ENCODE results near the gene CCM2. TPM values are rescaled to one million over a fixed set of nuclear protein-coding genes. Genes with fewer than 3 reads are reported as not detected.

The CCM2 gene
- total and polyA plus RNA-seq, 2 of the 8 experiments (the other 6 are each of a cell fraction or from before 2014, with no cell fraction given), result 31.6 to 41.2 TPM

DNA sequence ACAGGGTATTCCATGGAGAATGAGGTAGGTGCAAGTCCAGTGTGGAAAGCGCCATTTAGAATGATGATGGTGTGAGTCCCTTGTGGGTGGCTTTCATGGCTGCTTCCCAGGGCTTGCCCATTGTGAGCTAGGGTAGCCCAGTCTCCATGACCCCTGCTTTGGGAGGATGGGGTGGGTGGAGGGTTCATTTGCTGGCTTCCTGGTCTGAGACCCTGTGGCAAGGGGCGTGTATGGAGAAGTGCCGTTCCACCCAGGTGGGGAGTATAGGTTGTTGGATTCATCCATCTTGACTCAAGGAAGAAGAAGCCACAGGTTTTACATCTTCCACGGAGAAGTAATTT lies 27.7 kb downstream of the CCM2 start:
- H3K23me2 ChIP-seq (ENCODE audit: low read depth, low read length), result no peaks in the 10 kb centered on the region
- H2BK12ac ChIP-seq (ENCODE audit: low read depth, low read length), result no peak overlapping the region
- WGBS, 2 experiments (ENCODE audit: extremely low coverage in 1 of 2, insufficient coverage in 1 of 2, insufficient read length in 1 of 2, insufficient replicate concordance in 2 of 2, low coverage in 1 of 2, low lambda C conversion rate in 2 of 2, missing lambda C conversion rate in 1 of 2), result 90% methylated on average over 4 of the region's 4 CpGs; no CpG with 5 or more reads in 1 of the 2 experiments
- no peaks in the 10 kb centered on the region for H3K4me1 ChIP-seq (replicated peaks in 1 of 4; ENCODE audit: control insufficient read depth in 3 of 4, insufficient read depth in 4 of 4, low read length in 3 of 4)
- H2BK5ac ChIP-seq (ENCODE audit: low read depth, low read length), result no peak overlapping the region
- no peaks in the 10 kb centered on the region; the same call in 1 of the 2 replicates for H3K79me1 ChIP-seq (ENCODE audit: low read depth, low read length)
- H3K9ac ChIP-seq (replicated peaks in 1 of 4; ENCODE audit: extremely low read depth in 1 of 4, low read depth in 3 of 4, low read length in 3 of 4), result no peak overlapping the region
- no peak overlapping the region for H4K91ac ChIP-seq (replicated peaks; ENCODE audit: insufficient read length, low read length)
- no peaks in the 10 kb centered on the region for H3K36me3 ChIP-seq (ENCODE audit: control insufficient read depth in 2 of 4, insufficient read depth in 4 of 4, low read length in 3 of 4)
- no peak overlapping the region for H3K27ac ChIP-seq (ENCODE audit: low read depth, low read length)
- no peak overlapping the region for H3K23ac ChIP-seq (ENCODE audit: insufficient read length)
- no peak overlapping the region for H2BK15ac ChIP-seq (ENCODE audit: low read length)
- H2BK120ac ChIP-seq (replicated peaks; ENCODE audit: low read depth, low read length), result no peak overlapping the region
- H4K20me1 ChIP-seq (replicated peaks in 1 of 2; ENCODE audit: control insufficient read depth in 1 of 2, insufficient read depth in 2 of 2, low read length in 2 of 2), result peaks cover 0 to 9% of the 10 kb centered on the region in 2 experiments
- no peak overlapping the region for H3K4ac ChIP-seq (replicated peaks; ENCODE audit: insufficient read length, low read depth, low read length)
- H2AFZ ChIP-seq (ENCODE audit: low read length), result no peak overlapping the region
- DNase-seq (ENCODE audit: low read depth in 1 of 2, low spot score in 2 of 2) (no peak), FAIRE-seq (no peak)
- H3K56ac ChIP-seq (replicated peaks; ENCODE audit: insufficient read length, low read depth, low read length), result no peak overlapping the region
- no peak overlapping the region for H4K8ac ChIP-seq (ENCODE audit: extremely low read depth, insufficient read depth, low read length)
- ChIA-PET CTCF (ENCODE audit: partially characterized antibody) (no interaction called here), POLR2A (ENCODE audit: partially characterized antibody) (interaction anchor here (0.9 kb wide), 1 partner anchor 8 kb away, joined by 3 read pairs; no protein-coding TSS in a partner anchor)
- H3K18ac ChIP-seq (ENCODE audit: extremely low read depth, low read length), result no peak overlapping the region
- H4K5ac ChIP-seq (ENCODE audit: insufficient read length, low read depth, low read length), result no peak overlapping the region
- H3K9me3 ChIP-seq (ENCODE audit: insufficient read depth in 2 of 2, low read depth in 1 of 2, low read length in 1 of 2), result no peaks in the 10 kb centered on the region
- no peak for TF ChIP-seq SP2 (IDR thresholded peaks at IDR 0.05; ENCODE audit: low read length)
- no peak for TF ChIP-seq JUN (IDR thresholded peaks at IDR 0.05; ENCODE audit: low read depth, low read length)
- TF ChIP-seq SP4 (IDR thresholded peaks at IDR 0.05; ENCODE audit: low read length), result no peak
- no peak for TF ChIP-seq HDAC2 (IDR thresholded peaks at IDR 0.05; ENCODE audit: borderline replicate concordance in 1 of 2, low read depth in 2 of 2, low read length in 2 of 2)
- no peak for TF ChIP-seq GABPA (IDR thresholded peaks at IDR 0.05; ENCODE audit: borderline replicate concordance, insufficient read depth, low read length)
- TF ChIP-seq SP1 (IDR thresholded peaks at IDR 0.05; ENCODE audit: low read depth, low read length), result no peak
- TF ChIP-seq BACH1 (IDR thresholded peaks at IDR 0.05; ENCODE audit: low read length), result no peak
- no peak for TF ChIP-seq MAFK (IDR thresholded peaks at IDR 0.05; ENCODE audit: low read depth, low read length)
- no peak for TF ChIP-seq SUZ12 (IDR thresholded peaks at IDR 0.05; ENCODE audit: low read length)
- TF ChIP-seq KDM1A (IDR thresholded peaks at IDR 0.05; ENCODE audit: borderline replicate concordance, low read length), result no peak
- TF ChIP-seq CHD2 (IDR thresholded peaks at IDR 0.05; ENCODE audit: low read length), result no peak
- no peak for TF ChIP-seq TCF12 (IDR thresholded peaks at IDR 0.05; ENCODE audit: low read depth, low read length)
- TF ChIP-seq POU5F1 (IDR thresholded peaks at IDR 0.05; ENCODE audit: low read depth, low read length), result no peak
- no peak for TF ChIP-seq RFX5 (IDR thresholded peaks at IDR 0.05; ENCODE audit: borderline replicate concordance, low read depth, low read length)
- no peak overlapping the region for H3K4me2 ChIP-seq (ENCODE audit: insufficient read depth in 1 of 2, low read depth in 2 of 2, low read length in 2 of 2)
- no peak overlapping the region for H2AK5ac ChIP-seq (ENCODE audit: low read depth, low read length)
- H3K14ac ChIP-seq (ENCODE audit: insufficient read length), result no peak overlapping the region
- no peak overlapping the region for H2BK20ac ChIP-seq (ENCODE audit: low read length)
- no peak overlapping the region for H3K4me3 ChIP-seq (ENCODE audit: extremely low read depth in 1 of 4, insufficient read depth in 2 of 4, low read depth in 3 of 4, low read length in 4 of 4)
- peaks cover 0 to 9% of the 10 kb centered on the region in 2 experiments; a peak in 1 of 4 replicates for H3K79me2 ChIP-seq (ENCODE audit: control insufficient read depth in 1 of 2, insufficient read depth in 2 of 2, low read length in 2 of 2)
- H3K27me3 ChIP-seq (replicated peaks in 1 of 4; ENCODE audit: control insufficient read depth in 3 of 4, extremely low read depth in 1 of 4, insufficient read depth in 3 of 4, low read length in 3 of 4), result no peaks in the 10 kb centered on the region

Data from H1 (cell line).